CD4-positive, alpha-beta T cell treated with Interleukin-10 for 1 hour (primary cell): ENCODE data around the gene BCAP29.
"Not testable (repeated sequence)": the region's sequence is repeated elsewhere in the genome, so short reads cannot be mapped to it uniquely, and the experiment has no call there.

ENCODE experiments used
- DNase-seq: peaks from one replicate; pipeline ENCODE4 v3.0.0-alpha.2; 2020

BCAP29 gene

DNA sequence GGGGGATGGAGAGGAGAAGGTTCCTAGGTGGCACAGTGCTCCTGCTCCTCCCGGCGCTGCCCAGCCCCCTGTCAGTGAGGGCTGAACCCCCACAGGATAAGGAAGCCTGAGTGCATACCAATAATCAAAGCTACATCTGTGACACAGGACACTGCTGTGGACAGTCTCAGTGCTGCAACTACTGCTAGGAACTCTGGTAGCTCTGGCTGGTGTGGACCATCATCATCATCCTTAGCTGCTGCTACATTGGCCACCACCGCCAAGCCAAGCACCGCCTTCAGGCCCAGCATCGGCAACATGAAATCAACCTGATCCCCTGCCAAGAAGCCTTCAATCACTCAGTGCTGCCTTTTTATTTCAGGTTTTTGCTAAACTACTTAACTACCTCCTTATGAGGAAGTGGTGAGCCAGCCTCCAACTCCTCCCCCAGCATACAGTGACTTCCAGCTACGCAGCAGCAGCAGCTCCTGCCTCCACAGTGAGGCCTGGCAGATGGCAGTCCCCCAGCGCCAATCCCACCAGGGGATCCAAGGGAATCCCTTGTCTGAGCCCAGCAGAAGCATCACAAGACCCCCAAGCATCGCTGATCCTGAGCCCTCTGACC lies 48.5 kb downstream of the BCAP29 start:
- DNase-seq, result no peak

DNA sequence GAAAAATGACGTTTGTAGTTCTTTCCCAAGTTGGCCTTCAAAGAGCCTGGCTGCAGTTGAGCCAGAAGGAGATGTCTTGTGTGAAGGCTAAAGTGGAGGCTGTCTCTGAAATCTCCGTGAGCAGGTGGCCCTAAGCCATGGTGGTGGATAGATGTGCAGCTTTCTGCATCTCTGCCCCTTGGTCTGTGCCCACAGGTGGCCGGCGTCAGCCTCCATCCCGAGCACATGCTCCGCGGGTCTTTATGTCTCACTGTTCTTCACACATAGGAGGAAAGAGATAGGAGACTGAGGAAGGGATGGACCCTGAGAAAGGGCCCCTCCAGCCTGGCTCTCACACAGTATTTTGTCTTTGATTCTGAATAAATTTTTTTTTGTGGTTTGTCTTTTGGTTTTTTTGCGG lies 50.3 kb downstream of the BCAP29 start:
- no peak for DNase-seq

DNA sequence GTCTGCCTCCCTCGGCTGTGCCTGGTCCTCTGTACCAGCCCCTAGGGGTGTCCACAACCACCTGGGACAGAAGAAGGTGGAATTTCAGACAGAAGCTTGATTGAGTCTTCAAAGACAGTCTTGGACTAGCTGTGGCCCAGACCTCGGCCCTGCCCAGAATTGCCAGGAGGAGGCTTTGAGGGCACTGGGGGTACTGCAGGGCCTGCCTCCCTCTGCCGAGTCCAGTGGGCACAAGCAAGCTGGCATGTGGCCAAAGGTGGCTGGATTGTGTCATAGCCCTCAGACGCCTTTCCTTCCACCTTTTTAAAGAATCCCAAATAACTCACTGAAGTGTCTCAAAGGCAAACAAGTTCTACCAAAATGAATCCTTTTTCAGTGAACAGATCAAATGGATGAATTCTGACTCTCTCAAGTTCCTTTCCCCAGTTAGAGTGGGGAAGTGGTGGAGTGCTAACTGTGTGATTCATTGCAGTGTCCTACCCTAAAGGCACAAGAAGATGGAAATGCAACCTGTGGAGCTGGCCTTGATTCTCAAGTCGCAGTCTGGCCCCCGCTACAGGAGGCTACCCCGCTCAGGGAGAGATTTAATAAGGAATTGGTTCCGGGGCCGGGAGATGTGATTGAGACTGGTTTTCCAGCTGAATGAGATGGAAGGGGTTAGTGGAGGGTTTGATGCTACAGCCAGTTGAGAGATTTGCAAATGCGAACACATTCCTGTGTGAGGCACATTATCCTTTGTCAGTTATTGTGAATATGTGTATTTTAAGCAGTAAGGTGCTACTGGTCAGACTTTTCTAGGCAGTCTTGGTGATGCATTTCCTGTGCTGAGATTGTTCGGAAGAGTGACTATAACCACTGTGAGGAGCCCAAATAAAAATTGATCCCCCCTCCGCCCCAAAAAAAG lies 51.8 kb downstream of the BCAP29 start:
- DNase-seq, result no peak

DNA sequence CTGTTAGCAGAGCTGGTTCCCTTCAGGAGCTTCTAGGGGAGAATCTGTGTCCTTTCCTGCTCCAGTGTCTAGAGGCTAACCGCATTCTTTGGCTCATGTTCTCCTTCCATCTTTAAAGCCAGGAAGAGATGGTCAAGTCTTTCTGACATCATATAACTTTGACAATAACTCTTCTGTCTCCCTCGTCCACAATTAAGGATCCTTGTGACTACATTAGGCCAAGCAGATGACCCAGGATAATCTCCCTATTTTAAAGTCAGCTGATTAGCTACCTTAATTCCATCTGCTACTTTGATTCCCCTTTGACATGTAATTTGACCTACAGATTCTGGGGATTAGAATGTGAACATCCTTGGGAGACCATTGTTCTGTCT lies 52.4 kb downstream of the BCAP29 start:
- no peak for DNase-seq

DNA sequence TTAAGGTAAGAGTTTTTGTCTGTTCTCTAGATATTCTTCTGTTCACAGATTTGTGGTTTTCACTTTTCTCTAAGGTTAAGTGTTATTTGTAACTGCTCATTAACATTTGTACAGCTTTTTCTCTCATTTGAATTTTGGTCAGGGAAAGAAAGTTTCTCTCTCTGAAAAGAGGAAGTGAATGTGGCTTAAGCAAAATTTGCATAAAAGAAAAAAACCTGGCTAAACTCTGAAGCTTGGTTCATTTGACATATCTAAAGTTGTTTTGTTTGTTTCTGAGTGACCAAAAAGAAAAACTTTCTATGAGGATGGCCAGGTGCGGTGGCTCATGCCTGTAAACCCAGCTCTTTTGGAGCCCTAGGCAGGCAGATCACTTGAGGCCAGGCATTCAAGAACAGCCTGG lies 58.5 kb downstream of the BCAP29 start:
- DNase-seq, result no peak

DNA sequence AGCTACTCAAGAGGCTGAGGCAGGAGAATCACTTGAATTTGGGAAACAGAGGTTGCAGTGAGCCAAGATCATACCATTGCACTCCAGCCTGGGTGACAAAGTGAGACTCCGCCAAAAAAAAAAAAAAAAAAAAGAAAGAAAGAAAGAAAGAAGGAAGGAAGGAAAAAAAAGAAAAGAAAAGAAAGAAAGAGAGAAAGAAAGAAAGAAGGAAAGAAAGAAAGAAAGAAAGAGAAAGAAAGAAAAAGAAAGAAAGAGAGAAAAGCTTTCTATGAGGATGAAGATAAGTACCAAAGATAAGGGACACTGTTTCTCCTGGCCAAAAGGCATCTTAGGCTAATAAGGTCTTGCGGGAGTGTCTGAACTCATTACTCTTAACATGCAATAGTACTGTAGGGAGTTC lies 59.0 kb downstream of the BCAP29 start:
- not testable (repeated sequence) for DNase-seq

DNA sequence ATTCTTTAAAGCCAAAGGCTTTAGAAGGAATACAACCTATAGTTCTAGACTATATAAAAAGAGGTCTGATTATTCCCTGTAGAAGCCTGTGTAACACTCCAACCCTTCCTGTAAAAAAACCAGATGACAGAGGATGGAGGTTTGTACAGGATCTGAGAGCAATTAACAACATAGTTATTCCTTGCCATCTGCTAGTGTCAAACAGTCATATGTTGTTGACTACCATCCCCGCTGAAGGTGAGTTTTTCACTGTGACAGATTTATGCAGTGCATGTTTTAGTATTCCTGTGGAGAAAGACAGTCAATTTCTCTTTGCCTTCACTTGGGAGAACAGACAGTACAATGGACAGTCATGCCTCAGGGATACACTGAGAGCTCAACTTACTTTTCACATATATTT lies 61.6 kb downstream of the BCAP29 start:
- no peak for DNase-seq

DNA sequence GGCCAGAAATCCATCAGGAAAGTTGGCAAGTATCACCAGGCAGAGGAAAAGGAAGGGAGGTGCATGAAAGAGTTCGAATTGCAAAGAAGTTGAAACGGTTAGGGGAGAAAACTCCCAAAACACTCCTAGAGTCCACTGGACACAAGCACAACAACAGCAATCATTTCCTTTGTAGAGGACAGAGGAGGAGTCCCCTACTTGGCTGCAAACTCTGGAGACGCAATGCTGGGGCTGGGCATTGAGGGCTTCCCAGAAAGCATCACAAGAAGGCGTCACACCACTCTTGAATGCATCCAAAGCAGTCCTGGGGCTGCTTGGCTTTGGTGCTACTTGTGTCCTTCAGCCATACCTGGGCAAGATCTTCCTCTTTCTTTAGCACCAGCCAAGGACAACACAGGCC lies 62.5 kb downstream of the BCAP29 start:
- no peak for DNase-seq

DNA sequence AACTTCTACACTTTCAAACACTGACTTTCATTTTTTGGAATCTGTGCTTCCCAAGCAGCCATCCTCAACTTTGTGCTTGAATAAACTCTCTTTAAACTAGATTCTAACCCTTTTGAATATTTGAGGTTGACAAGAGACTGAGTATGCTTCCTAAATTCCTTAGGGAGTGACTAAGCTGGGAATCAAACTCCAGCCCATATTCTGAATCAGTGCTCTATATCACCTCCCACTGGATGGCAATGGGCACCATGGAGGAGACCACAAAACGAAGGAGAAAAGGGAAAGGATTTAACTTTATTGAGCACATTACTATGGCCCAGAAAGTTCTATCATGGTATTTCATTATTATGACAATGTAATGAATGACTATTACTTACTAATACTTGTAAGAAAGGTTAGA lies 63.4 kb downstream of the BCAP29 start:
- no peak for DNase-seq

DNA sequence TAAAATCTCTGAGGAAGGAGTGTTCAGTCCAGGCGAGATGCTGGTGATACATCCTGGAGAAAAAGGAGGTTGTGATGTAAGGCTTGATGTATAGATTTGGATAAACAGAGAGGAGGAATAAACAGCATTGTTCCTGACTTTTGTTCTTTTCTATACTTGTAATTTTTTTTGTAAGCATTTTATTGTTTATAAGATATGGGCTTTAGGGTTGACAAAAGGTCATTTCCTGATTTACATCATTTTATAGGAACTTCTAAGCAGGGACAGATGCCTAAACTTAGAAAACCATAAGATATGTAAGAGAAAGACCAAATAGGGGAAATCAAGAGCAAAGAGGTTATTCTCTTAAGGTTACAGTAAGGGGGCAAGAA lies 63.9 kb downstream of the BCAP29 start:
- no peak for DNase-seq

DNA sequence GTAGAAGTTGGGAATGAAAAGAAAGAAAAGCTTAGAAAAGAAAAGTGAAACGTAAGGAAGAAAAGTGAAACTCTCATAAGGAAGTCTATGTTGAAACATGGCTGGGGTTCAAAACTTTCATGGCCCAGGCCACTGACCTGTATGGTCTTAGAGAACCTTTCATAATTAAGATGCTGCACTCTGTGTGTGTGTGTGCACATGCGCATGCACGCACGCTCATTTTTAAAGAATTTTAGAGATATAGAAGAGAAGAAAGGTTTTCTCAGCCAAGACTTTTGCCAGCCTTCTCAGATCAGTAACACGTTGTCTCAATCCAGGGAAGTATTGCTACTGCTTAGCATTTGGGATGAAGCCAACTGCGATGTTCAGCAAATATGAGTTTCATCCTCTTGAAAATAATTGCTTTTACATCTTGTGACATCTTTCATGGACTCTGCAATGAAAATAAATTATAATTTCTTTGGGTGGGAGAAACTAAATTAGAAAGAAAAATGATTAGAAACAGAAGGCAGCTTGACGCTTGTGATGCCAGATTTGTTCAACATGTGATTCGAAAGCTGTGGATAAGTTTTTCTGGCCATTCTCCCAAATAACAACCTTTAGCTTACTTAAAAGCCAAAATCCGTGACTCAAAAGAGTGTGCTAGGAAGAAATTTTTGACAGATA lies 64.4 kb downstream of the BCAP29 start:
- no peak for DNase-seq

DNA sequence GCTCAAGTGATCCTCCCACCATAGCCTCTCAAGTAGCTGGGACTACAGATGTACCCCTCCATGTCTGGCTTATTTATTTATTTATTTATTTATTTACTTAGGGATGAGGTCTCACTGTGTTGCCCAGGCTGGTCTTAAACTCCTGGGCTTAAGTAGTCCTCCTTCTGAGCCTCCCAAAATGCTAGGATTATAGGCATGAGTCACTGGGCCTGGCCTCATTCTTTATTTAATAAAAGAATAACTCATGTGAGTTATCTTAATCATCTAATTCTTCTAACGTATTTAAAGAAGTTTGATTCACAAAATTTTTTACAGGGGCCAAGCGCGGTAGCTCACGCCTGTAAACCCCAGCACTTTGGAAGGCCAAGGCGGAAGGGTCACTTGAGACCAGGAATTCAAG lies 72.6 kb downstream of the BCAP29 start:
- DNase-seq, result no peak

DNA sequence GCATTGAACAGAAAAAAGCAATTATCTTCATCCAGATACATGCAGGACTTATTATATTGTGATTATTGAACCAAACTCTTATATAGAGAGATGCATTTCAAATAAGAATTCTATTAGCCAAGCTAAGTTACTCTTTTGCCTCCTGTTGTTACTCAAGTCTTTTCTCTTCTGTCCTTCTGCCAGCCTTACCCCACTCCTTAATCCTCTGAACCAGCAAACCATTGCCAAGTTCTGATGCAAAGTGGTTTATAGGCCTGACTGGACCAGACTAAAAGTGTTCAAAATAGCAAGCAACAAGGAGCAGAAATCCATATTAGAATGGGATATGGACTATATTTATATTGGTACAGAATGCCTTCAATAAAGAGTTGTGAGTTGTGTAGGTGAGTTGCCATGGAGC lies 78.4 kb downstream of the BCAP29 start:
- DNase-seq, result no peak

DNA sequence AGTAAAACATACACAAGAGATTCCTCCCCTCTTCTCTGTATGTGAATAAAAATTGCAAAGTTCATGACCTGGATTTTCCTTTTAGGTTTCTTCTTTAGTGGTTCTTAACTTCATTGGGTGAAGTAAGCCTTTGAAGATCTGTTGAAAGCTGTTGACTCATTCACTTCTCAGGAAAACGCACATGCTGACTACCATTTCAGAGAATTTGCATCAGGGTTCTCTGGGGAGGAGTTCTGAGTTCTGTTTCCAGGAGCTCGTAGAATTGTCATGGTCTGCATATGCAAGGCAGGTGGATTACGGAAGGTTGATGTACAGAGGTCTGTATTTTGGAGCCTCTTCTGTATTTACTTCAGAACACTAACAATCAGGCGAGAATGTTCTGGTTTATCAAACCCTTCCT lies 79.6 kb downstream of the BCAP29 start:
- DNase-seq, result no peak

DNA sequence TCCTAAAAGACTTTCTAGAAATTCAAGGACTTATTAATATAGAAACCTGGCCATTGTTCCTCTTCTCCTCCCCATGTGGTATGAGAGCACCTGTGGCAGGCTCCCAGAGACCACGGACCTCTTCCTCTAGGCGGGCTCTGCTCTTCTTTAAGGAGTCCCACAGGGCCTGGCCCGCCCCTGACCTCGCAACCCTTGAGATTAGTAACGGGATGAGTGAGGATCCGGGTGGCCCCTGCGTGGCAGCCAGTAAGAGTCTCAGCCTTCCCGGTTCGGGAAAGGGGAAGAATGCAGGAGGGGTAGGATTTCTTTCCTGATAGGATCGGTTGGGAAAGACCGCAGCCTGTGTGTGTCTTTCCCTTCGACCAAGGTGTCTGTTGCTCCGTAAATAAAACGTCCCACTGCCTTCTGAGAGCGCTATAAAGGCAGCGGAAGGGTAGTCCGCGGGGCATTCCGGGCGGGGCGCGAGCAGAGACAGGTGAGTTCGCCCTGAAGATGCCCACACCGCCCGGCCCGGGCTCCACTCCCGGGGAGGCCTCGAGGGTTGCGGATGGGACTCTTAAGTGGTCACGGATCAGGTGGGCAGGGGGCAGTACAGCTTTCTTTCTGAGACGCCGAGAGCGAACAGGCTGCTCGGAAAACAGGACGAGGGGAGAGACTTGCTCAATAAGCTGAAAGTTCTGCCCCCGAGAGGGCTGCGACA lies 80.5 kb downstream of the BCAP29 start, which contains the start of gene SLC26A4:
Gene SLC26A4 (plus strand): TSS at position 448 of the 700 bp plus-strand sequence. CDS start 814 bp downstream, outside the sequence.
- DNase-seq, result no peak

DNA sequence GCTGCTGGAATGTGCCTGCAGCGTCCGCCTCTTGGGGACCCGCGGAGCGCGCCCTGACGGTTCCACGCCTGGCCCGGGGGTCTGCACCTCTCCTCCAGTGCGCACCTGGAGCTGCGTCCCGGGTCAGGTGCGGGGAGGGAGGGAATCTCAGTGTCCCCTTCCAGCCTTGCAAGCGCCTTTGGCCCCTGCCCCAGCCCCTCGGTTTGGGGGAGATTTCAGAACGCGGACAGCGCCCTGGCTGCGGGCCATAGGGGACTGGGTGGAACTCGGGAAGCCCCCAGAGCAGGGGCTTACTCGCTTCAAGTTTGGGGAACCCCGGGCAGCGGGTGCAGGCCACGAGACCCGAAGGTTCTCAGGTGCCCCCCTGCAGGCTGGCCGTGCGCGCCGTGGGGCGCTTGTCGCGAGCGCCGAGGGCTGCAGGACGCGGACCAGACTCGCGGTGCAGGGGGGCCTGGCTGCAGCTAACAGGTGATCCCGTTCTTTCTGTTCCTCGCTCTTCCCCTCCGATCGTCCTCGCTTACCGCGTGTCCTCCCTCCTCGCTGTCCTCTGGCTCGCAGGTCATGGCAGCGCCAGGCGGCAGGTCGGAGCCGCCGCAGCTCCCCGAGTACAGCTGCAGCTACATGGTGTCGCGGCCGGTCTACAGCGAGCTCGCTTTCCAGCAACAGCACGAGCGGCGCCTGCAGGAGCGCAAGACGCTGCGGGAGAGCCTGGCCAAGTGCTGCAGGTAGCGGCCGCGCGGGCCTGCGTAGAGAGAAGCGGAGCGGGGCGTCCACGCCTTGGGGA lies 81.2 kb downstream of the BCAP29 start:
- DNase-seq, result peak; percentile 12

DNA sequence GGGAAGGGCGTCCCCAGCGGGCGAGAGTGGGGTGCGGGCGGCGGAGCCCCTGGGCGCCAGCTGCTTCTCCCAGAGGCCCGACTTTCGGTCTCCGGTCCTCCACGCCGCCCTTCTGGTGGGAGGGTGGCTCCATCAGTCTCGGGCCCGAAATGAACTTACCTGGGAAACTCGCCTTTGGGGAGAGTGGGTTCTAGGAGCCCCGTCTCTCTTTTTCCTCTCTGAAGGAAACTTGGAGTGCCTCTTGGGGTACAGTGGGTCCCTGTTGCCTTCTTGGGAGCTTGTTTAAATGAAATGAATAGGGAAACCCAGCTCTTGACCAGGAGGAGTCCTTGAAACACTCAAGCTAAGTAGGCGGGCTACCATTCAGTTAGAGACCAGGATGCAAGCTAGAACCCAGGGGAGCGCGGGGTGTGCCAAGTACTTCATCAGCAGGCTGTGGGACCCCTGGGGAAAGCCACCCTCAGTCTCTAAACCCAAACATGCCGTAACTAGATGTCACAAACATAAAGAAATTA lies 81.9 kb downstream of the BCAP29 start:
- no peak for DNase-seq

DNA sequence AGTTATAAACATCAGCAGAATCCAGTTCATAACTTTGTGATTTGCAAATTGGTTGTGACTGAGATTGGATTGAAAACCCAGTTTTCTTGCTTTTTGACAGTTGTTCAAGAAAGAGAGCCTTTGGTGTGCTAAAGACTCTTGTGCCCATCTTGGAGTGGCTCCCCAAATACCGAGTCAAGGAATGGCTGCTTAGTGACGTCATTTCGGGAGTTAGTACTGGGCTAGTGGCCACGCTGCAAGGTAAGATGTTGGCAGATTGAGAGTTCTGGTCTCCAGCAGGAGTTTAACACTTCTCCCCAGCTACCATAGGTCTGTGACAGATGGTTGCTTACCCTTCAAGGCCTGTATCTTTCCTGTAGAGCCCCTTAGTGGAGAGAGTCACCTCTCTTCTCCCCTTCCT lies 83.2 kb downstream of the BCAP29 start:
- DNase-seq, result no peak

DNA sequence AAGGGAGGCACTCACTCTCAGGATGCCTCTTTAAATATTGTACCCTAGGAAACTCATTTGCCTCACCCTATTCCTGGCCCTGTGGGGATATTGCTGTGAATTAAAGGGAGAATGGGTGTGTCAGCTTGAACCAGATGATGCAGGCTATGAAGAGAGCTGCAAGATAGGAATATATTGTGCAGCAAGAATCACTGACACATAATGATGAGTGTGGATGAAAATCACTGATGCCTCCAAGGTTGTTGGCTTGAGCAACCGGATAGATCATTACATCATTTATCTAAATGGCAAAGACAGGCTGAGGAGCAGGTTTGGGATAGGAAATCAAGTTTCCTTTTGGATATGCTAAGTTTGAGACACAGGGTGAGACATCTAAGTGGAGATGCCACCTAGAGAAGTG lies 86.7 kb downstream of the BCAP29 start:
- no peak for DNase-seq

DNA sequence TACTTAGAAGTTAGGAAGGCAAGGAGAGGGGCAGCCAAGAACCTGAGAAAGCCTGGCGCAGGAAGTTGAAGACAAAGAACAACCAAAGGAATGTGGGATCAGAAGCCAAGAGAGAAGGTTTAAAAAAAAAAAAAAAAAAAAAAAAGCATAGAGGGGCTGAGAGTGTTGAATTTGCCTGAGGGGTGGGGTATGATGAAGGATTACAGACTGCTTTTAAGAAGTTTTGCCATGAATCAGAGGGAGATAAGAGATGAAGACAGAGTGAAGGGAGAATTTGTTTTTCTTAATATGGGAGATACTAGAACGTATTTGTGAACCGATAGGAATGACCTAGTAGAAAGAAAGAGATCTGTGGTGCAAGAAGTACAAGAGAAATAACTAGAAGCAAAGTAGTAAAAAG lies 87.3 kb downstream of the BCAP29 start:
- DNase-seq, result no peak

DNA sequence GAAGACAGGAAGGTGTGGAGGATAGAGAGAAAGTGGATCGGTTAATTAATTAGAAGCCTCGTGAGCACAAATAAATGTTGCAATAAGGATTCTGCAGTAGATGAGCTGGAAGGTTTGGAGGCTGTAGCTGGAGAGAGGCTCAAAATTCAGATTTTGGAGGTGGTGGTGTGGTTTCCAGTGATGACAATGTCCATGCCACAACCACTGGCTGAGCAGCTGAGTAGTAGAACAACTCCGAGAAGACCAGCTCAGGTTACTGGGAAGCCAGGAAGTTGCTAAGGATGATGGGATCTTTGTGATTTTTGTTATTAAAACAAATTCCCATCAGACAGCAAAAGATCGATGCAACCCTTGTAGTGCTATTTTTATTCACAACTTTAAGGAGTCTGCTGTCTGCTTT lies 88.2 kb downstream of the BCAP29 start:
- no peak for DNase-seq
